B cell (primary cell): ENCODE data around the gene KIF16B.

ENCODE experiments used
- EZH2 ChIP-seq: IDR thresholded peaks from 2 replicates; pipeline ENCODE4 v1.6.1; 2012; ENCODE audit warnings: borderline replicate concordance, low read depth, mild to moderate bottlenecking, moderate library complexity, low read length; ENCODE audit not compliant: insufficient read depth, poor library complexity, severe bottlenecking
- TF ChIP-seq, protein P1 (sequence below): fragments of 200-600 bp; IDR thresholded peaks from one replicate; pipeline ENCODE4 v1.8.0; 2022; ENCODE audit warnings: antibody characterized with exemption, mild to moderate bottlenecking

GRCh38 chr20:16417001-16417400, 156.2 kb downstream of the KIF16B start:
- TF ChIP-seq, protein P1, sequence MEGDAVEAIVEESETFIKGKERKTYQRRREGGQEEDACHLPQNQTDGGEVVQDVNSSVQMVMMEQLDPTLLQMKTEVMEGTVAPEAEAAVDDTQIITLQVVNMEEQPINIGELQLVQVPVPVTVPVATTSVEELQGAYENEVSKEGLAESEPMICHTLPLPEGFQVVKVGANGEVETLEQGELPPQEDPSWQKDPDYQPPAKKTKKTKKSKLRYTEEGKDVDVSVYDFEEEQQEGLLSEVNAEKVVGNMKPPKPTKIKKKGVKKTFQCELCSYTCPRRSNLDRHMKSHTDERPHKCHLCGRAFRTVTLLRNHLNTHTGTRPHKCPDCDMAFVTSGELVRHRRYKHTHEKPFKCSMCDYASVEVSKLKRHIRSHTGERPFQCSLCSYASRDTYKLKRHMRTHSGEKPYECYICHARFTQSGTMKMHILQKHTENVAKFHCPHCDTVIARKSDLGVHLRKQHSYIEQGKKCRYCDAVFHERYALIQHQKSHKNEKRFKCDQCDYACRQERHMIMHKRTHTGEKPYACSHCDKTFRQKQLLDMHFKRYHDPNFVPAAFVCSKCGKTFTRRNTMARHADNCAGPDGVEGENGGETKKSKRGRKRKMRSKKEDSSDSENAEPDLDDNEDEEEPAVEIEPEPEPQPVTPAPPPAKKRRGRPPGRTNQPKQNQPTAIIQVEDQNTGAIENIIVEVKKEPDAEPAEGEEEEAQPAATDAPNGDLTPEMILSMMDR: no peak
- TF ChIP-seq EZH2: no peak
